Measurements from ENCODE around the gene SIPA1. TPM values are rescaled to one million over a fixed set of nuclear protein-coding genes. Genes with fewer than 3 reads are reported as not detected.

The SIPA1 gene
- 57.2 TPM for polyA plus RNA-seq (2013, experiment 1 of 2)
- 46.6 TPM for polyA plus RNA-seq (2013, experiment 2 of 2)

GRCh38 chr11:65637794-65638419 lies at the start of gene SIPA1:
Gene SIPA1, plus strand, starts transcription at chr11:65638101. Its CDS starts 2,821 bp downstream, at chr11:65640922.
- WGBS, 2 experiments (ENCODE audit: insufficient coverage in 2 of 2): 6 to 9% methylated on average over 24 to 27 of the region's 46 CpGs
- Histone ChIP-seq H3K4me1 (ENCODE audit: control insufficient read depth, insufficient read depth, low read length, poor library complexity, severe bottlenecking) (peaks cover 11% of the 10 kb centered on the region), H3K4me3 (ENCODE audit: extremely low read depth, insufficient read depth, low read length, poor library complexity, severe bottlenecking) (peak within 1 kb of the TSS; percentile 65), H3K36me3 (ENCODE audit: control insufficient read depth, insufficient read depth, low read length) (peaks cover 69% of the 10 kb centered on the region), H3K9me3 (ENCODE audit: control insufficient read depth, low read length) (no peaks in the 10 kb centered on the region), H3K27ac (ENCODE audit: low read depth, low read length, severe bottlenecking) (peak within 1 kb of the TSS; percentile 87)

- Histone ChIP-seq H3K4me1 (ENCODE audit: control insufficient read depth, insufficient read depth, low read length, poor library complexity, severe bottlenecking) (peaks cover 12% of the 10 kb centered on the region), H3K36me3 (ENCODE audit: control insufficient read depth, insufficient read depth, low read length) (peaks cover 4% of the 10 kb centered on the region), H3K27ac (ENCODE audit: low read depth, low read length, severe bottlenecking) (no peak overlapping the region), H3K4me3 (ENCODE audit: extremely low read depth, insufficient read depth, low read length, poor library complexity, severe bottlenecking) (no peak overlapping the region), H3K9me3 (ENCODE audit: control insufficient read depth, low read length) (no peaks in the 10 kb centered on the region)
- WGBS, 2 experiments (ENCODE audit: insufficient coverage in 2 of 2): 72 to 78% methylated on average over 13 of the region's 13 CpGs
These were observed 49.5 kb upstream of the SIPA1 start for GRCh38 chr11:65588199-65589054.

GRCh38 chr11:65589444-65590239 lies 48.3 kb upstream of the SIPA1 start:
- WGBS, 2 experiments (ENCODE audit: insufficient coverage in 2 of 2): 83 to 85% methylated on average over 6 of the region's 9 CpGs

GRCh38 chr11:65590240-65590738 lies 47.6 kb upstream of the SIPA1 start:
- WGBS, 2 experiments (ENCODE audit: insufficient coverage in 2 of 2): 88 to 93% methylated on average over 5 to 8 of the region's 8 CpGs
- Histone ChIP-seq H3K4me1 (ENCODE audit: control insufficient read depth, insufficient read depth, low read length, poor library complexity, severe bottlenecking) (peaks cover 12% of the 10 kb centered on the region), H3K4me3 (ENCODE audit: extremely low read depth, insufficient read depth, low read length, poor library complexity, severe bottlenecking) (no peak overlapping the region), H3K36me3 (ENCODE audit: control insufficient read depth, insufficient read depth, low read length) (peaks cover 4% of the 10 kb centered on the region), H3K9me3 (ENCODE audit: control insufficient read depth, low read length) (no peaks in the 10 kb centered on the region), H3K27ac (ENCODE audit: low read depth, low read length, severe bottlenecking) (no peak overlapping the region)

More at GRCh38 chr11:65589444-65590239, 48.3 kb upstream of the SIPA1 start:
- Histone ChIP-seq H3K36me3 (ENCODE audit: control insufficient read depth, insufficient read depth, low read length) (peaks cover 4% of the 10 kb centered on the region), H3K27ac (ENCODE audit: low read depth, low read length, severe bottlenecking) (no peak overlapping the region), H3K4me1 (ENCODE audit: control insufficient read depth, insufficient read depth, low read length, poor library complexity, severe bottlenecking) (peaks cover 12% of the 10 kb centered on the region), H3K9me3 (ENCODE audit: control insufficient read depth, low read length) (no peaks in the 10 kb centered on the region), H3K4me3 (ENCODE audit: extremely low read depth, insufficient read depth, low read length, poor library complexity, severe bottlenecking) (no peak overlapping the region)

- WGBS, 2 experiments (ENCODE audit: insufficient coverage in 2 of 2): 8% methylated on average over 89 to 106 of the region's 106 CpGs
- peaks cover 12% of the 10 kb centered on the region for H3K4me1 ChIP-seq (ENCODE audit: control insufficient read depth, insufficient read depth, low read length, poor library complexity, severe bottlenecking)
- no peaks in the 10 kb centered on the region for H3K36me3 ChIP-seq (ENCODE audit: control insufficient read depth, insufficient read depth, low read length)
- peak overlapping the region; percentile 30 for H3K4me3 ChIP-seq (ENCODE audit: extremely low read depth, insufficient read depth, low read length, poor library complexity, severe bottlenecking)
- H3K27ac ChIP-seq (ENCODE audit: low read depth, low read length, severe bottlenecking): no peak overlapping the region
- H3K9me3 ChIP-seq (ENCODE audit: control insufficient read depth, low read length): no peaks in the 10 kb centered on the region
These were observed 45.7 kb upstream of the SIPA1 start for GRCh38 chr11:65591939-65592857.

- Histone ChIP-seq H3K36me3 (ENCODE audit: control insufficient read depth, insufficient read depth, low read length) (peaks cover 7% of the 10 kb centered on the region), H3K9me3 (ENCODE audit: control insufficient read depth, low read length) (no peaks in the 10 kb centered on the region), H3K27ac (ENCODE audit: low read depth, low read length, severe bottlenecking) (no peak overlapping the region), H3K4me1 (ENCODE audit: control insufficient read depth, insufficient read depth, low read length, poor library complexity, severe bottlenecking) (peaks cover 8% of the 10 kb centered on the region), H3K4me3 (ENCODE audit: extremely low read depth, insufficient read depth, low read length, poor library complexity, severe bottlenecking) (no peak overlapping the region)
- 78 to 85% methylated on average over 18 to 21 of the region's 22 CpGs for WGBS, 2 experiments (ENCODE audit: insufficient coverage in 2 of 2)
These were observed 44.9 kb upstream of the SIPA1 start for GRCh38 chr11:65592858-65593517.

- Histone ChIP-seq H3K4me3 (ENCODE audit: extremely low read depth, insufficient read depth, low read length, poor library complexity, severe bottlenecking) (no peak overlapping the region), H3K9me3 (ENCODE audit: control insufficient read depth, low read length) (no peaks in the 10 kb centered on the region), H3K27ac (ENCODE audit: low read depth, low read length, severe bottlenecking) (no peak overlapping the region), H3K4me1 (ENCODE audit: control insufficient read depth, insufficient read depth, low read length, poor library complexity, severe bottlenecking) (peaks cover 2% of the 10 kb centered on the region), H3K36me3 (ENCODE audit: control insufficient read depth, insufficient read depth, low read length) (peaks cover 15% of the 10 kb centered on the region)
- 87 to 89% methylated on average over 23 to 26 of the region's 26 CpGs for WGBS, 2 experiments (ENCODE audit: insufficient coverage in 2 of 2)
These were observed 44.1 kb upstream of the SIPA1 start for GRCh38 chr11:65593518-65594414.

GRCh38 chr11:65595131-65595530 lies 42.8 kb upstream of the SIPA1 start:
- H3K4me1 ChIP-seq (ENCODE audit: control insufficient read depth, insufficient read depth, low read length, poor library complexity, severe bottlenecking): no peaks in the 10 kb centered on the region
- H3K4me3 ChIP-seq (ENCODE audit: extremely low read depth, insufficient read depth, low read length, poor library complexity, severe bottlenecking): no peak overlapping the region
- H3K27ac ChIP-seq (ENCODE audit: low read depth, low read length, severe bottlenecking): no peak overlapping the region
- peaks cover 21% of the 10 kb centered on the region for H3K36me3 ChIP-seq (ENCODE audit: control insufficient read depth, insufficient read depth, low read length)
- H3K9me3 ChIP-seq (ENCODE audit: control insufficient read depth, low read length): no peaks in the 10 kb centered on the region
- 91 to 100% methylated on average over 3 of the region's 3 CpGs for WGBS, 2 experiments (ENCODE audit: insufficient coverage in 2 of 2)

All from mesodermal cell (in vitro differentiated cells).